HS-5 (cell line): ENCODE measurements around the gene ANKMY1.
"Not testable (repeated sequence)": the region's sequence is repeated elsewhere in the genome, so short reads cannot be mapped to it uniquely, and the experiment has no call there.

Source experiments
- DNase-seq: peaks from one replicate; pipeline ENCODE4 v3.0.0-alpha.2; 2012; ENCODE audit warnings: low read depth

The ANKMY1 gene

GRCh38 chr2:240568678-240569522, 11.1 kb upstream of the ANKMY1 start:
- no peak for DNase-seq

- DNase-seq: no peak
These were observed 10.3 kb upstream of the ANKMY1 start, which contains the start of gene RNPEPL1 for GRCh38 chr2:240567872-240568677. TSS of gene RNPEPL1 (plus strand) at chr2:240568484. CDS start at chr2:240568587, 103 bp downstream.

- DNase-seq: no peak
These were observed 9.5 kb upstream of the ANKMY1 start for GRCh38 chr2:240567137-240567871.

- no peak for DNase-seq
These were observed 8.7 kb upstream of the ANKMY1 start for GRCh38 chr2:240566203-240567136.

GRCh38 chr2:240565333-240566202, 7.8 kb upstream of the ANKMY1 start:
- no peak for DNase-seq

- DNase-seq: no peak
These were observed 7.0 kb upstream of the ANKMY1 start for GRCh38 chr2:240564561-240565332.

- DNase-seq: no peak
These were observed 6.3 kb upstream of the ANKMY1 start for GRCh38 chr2:240563951-240564560.

GRCh38 chr2:240563231-240563630, 5.4 kb upstream of the ANKMY1 start:
- DNase-seq: not testable (repeated sequence)

GRCh38 chr2:240561325-240561971, 3.7 kb upstream of the ANKMY1 start:
- no peak for DNase-seq

- peak; percentile 95 for DNase-seq
These were observed 2.9 kb upstream of the ANKMY1 start for GRCh38 chr2:240560480-240561324.

GRCh38 chr2:240560084-240560479, 2.3 kb upstream of the ANKMY1 start, which contains the start of gene DUSP28:
TSS of gene DUSP28 (plus strand) at chr2:240560357. CDS start at chr2:240560685, 328 bp downstream.
- DNase-seq: no peak

- no peak for DNase-seq
These were observed 1.5 kb upstream of the ANKMY1 start for GRCh38 chr2:240559286-240559685.

GRCh38 chr2:240558236-240558761, 511 bp upstream of the ANKMY1 start:
- DNase-seq: no peak

GRCh38 chr2:240557101-240557751, 562 bp downstream of the ANKMY1 start:
- no peak for DNase-seq

- DNase-seq: no peak
These were observed 1.2 kb downstream of the ANKMY1 start for GRCh38 chr2:240556553-240557100.

GRCh38 chr2:240555541-240556250, 2.1 kb downstream of the ANKMY1 start:
- DNase-seq: no peak
